ENCODE measurements around the gene PIGS. TPM values are rescaled to one million over a fixed set of nuclear protein-coding genes. Genes with fewer than 3 reads are reported as not detected.

PIGS gene
- total and polyA plus RNA-seq, 2 experiments from 2014 or later: 72.7 to 76.0 TPM

DNA sequence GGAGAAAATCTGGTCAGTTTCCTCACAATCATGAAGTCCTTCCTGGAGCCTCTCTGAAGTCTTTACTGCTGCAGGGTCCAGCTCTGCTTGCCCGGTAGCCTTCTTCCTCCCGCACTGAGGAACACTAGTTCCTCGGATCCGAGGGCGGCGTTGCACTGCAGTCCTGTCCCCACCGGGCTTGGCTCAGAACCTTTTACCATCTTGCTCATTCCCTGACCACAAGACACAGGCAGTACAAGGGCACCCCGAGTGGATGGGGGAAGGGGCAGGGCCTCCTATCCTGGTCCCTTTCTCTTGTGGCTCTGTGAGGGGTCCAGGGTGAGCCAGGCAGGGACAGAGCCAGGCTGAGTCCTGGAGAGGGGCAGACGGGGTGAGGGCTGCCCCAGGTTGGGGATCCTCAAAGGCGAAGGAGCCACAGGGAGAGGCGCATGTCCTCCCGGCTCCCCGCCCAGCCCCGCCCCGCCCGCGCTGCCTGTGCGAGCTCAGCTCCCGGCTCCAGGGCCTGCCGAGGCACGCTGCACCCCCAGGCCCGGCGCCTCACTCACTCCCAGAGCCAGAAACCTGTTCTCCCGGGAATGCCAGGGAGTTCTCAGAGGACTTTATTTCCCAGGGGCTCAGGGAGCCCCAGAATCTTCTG, 63.6 kb downstream of the PIGS start:
- no peaks in the 10 kb centered on the region for H3K79me2 ChIP-seq (ENCODE audit: insufficient read depth)
- no peak for TF ChIP-seq EZH2phosphoT487 (IDR thresholded peaks at IDR 0.05; ENCODE audit: insufficient read depth, low read depth)
- TF ChIP-seq EZH2 (IDR thresholded peaks at IDR 0.05; ENCODE audit: insufficient read depth, poor library complexity, severe bottlenecking): peak; percentile 42
- no peak overlapping the region for H3K27ac ChIP-seq
- no peaks in the 10 kb centered on the region for H3K9me2 ChIP-seq (ENCODE audit: insufficient read depth)
- WGBS, 2 experiments (ENCODE audit: low coverage in 1 of 2, low lambda C conversion rate in 2 of 2, missing lambda C conversion rate in 2 of 2): 15 to 27% methylated on average over 14 to 22 of the region's 24 CpGs
- no peaks in the 10 kb centered on the region for H3K36me3 ChIP-seq (ENCODE audit: low read depth)
- no peak overlapping the region for H3K4me3 ChIP-seq
- H3K4me1 ChIP-seq (ENCODE audit: insufficient read depth): no peaks in the 10 kb centered on the region
- H3K9me3 ChIP-seq (ENCODE audit: low read depth): no peaks in the 10 kb centered on the region
- H3K9ac ChIP-seq: no peak overlapping the region
- peaks cover 49% of the 10 kb centered on the region for H3K27me3 ChIP-seq (replicated peaks; ENCODE audit: insufficient read depth)
- no peak overlapping the region for H2AFZ ChIP-seq
- no peak overlapping the region for H3K4me2 ChIP-seq (ENCODE audit: unreplicated experiment)
- no peaks in the 10 kb centered on the region for H4K20me1 ChIP-seq (ENCODE audit: insufficient read depth)
- DNase-seq: peak; percentile 47
- in situ Hi-C loops (cut with MboI): no loop called here
- H3F3A ChIP-seq (ENCODE audit: insufficient read depth): no peaks in the 10 kb centered on the region

DNA sequence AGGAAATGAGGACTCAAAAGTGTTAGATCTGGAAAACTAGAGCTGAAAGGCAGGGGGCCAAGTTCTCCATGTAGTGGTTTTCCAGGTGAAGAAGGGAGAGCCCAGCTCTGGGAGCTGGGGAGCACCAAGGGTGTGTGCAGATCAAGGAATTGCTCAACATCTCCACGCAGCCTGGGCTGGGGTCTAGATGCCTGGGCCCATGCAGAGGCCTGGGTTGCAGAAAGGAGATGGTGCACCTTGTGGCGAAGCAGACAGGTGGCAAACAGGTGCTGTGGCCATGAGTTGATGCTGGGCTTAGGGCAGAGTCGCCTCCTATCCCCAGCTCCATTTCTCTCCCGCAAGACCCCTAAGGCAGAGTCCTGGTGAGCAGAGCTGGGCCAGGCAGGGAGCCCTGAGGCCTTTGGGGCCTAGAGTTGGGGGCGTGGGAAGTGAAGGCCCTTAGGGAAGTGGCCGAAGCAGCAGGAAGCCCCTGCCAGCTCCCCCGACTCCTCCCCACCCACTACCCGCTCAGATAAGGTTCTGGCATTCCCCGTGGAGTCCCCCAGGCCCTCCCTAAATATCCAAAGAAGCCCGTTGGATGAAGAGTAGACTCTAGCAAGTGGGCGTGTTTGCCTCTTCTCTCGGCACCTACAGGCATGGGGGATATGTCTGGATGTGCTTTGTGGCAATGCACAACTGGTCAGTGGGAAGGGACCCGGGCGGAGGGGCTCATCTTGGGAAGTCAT, 64.4 kb downstream of the PIGS start:
- no peak overlapping the region for H3K4me2 ChIP-seq (ENCODE audit: unreplicated experiment)
- H3K27ac ChIP-seq: no peak overlapping the region
- TF ChIP-seq EZH2phosphoT487 (IDR thresholded peaks at IDR 0.05; ENCODE audit: insufficient read depth, low read depth) (no peak), EZH2 (IDR thresholded peaks at IDR 0.05; ENCODE audit: insufficient read depth, poor library complexity, severe bottlenecking) (no peak)
- no peaks in the 10 kb centered on the region for H3K36me3 ChIP-seq (ENCODE audit: low read depth)
- 69% methylated on average over 12 to 14 of the region's 14 CpGs for WGBS, 2 experiments (ENCODE audit: low coverage in 1 of 2, low lambda C conversion rate in 2 of 2, missing lambda C conversion rate in 2 of 2)
- no peaks in the 10 kb centered on the region for H4K20me1 ChIP-seq (ENCODE audit: insufficient read depth)
- no peak for DNase-seq
- no peak overlapping the region for H3K4me3 ChIP-seq
- in situ Hi-C loops (cut with MboI): no loop called here
- H3K27me3 ChIP-seq (replicated peaks; ENCODE audit: insufficient read depth): peaks cover 47% of the 10 kb centered on the region
- H3K4me1 ChIP-seq (ENCODE audit: insufficient read depth): no peaks in the 10 kb centered on the region
- H3K9me3 ChIP-seq (ENCODE audit: low read depth): no peaks in the 10 kb centered on the region
- H3K9me2 ChIP-seq (ENCODE audit: insufficient read depth): no peaks in the 10 kb centered on the region
- H3K79me2 ChIP-seq (ENCODE audit: insufficient read depth): no peaks in the 10 kb centered on the region
- no peak overlapping the region for H3K9ac ChIP-seq
- no peaks in the 10 kb centered on the region for H3F3A ChIP-seq (ENCODE audit: insufficient read depth)
- no peak overlapping the region for H2AFZ ChIP-seq

DNA sequence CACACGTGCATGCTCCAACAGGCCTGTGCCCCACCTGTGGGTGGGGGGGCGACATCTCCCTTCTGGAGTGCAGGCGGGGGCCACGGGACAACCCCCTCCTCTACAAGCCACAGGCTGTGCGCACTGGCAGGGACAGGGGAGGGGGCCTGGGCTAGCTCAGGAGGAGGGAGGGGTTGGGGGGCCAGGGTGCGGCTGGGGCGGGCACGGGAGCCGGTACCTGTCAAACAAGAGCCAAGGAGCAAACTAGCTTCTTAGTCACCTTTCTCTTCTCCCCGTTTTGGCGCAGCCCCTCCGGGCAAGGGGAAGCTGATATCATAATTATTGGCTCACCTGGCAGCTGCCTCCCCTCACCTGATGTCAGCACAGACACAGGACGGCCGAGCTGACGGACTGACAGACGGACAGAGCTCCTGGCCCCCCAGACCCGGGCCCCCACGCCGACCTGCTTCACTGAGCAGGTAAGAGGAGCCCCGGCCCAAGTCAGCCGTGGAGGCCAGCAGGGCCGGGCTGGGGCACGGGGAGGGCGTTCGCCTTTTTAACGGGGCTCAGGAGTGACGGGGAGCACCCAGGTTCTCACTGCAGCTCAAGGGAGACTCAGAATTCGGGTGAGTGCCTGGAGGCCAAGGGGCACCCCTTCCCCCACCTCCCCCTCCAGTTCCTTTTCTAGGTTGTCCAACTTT, 65.2 kb downstream of the PIGS start, which contains the start of gene FOXN1:
Gene FOXN1, plus strand, starts transcription at position 363 of the 680 bp plus-strand sequence. CDS start 17,622 bp downstream, outside the sequence.
- Histone ChIP-seq H3K27me3 (replicated peaks; ENCODE audit: insufficient read depth) (peaks cover 39% of the 10 kb centered on the region), H4K20me1 (ENCODE audit: insufficient read depth) (no peaks in the 10 kb centered on the region), H3K27ac (no peak within 1 kb of the TSS), H3K4me1 (ENCODE audit: insufficient read depth) (no peaks in the 10 kb centered on the region), H3K9me2 (ENCODE audit: insufficient read depth) (no peaks in the 10 kb centered on the region), H3K9ac (no peak within 1 kb of the TSS), H2AFZ (no peak within 1 kb of the TSS), H3K9me3 (ENCODE audit: low read depth) (no peaks in the 10 kb centered on the region), H3K4me3 (no peak within 1 kb of the TSS), H3K79me2 (ENCODE audit: insufficient read depth) (no peaks in the 10 kb centered on the region), H3K4me2 (ENCODE audit: unreplicated experiment) (no peak within 1 kb of the TSS), H3F3A (ENCODE audit: insufficient read depth) (no peaks in the 10 kb centered on the region), H3K36me3 (ENCODE audit: low read depth) (no peaks in the 10 kb centered on the region)
- TF ChIP-seq EZH2phosphoT487 (IDR thresholded peaks at IDR 0.05; ENCODE audit: insufficient read depth, low read depth) (no peak), EZH2 (IDR thresholded peaks at IDR 0.05; ENCODE audit: insufficient read depth, poor library complexity, severe bottlenecking) (no peak)
- 42 to 43% methylated on average over 25 to 28 of the region's 28 CpGs for WGBS, 2 experiments (ENCODE audit: low coverage in 1 of 2, low lambda C conversion rate in 2 of 2, missing lambda C conversion rate in 2 of 2)
- in situ Hi-C loops (cut with MboI): no loop called here
- DNase-seq: no peak

DNA sequence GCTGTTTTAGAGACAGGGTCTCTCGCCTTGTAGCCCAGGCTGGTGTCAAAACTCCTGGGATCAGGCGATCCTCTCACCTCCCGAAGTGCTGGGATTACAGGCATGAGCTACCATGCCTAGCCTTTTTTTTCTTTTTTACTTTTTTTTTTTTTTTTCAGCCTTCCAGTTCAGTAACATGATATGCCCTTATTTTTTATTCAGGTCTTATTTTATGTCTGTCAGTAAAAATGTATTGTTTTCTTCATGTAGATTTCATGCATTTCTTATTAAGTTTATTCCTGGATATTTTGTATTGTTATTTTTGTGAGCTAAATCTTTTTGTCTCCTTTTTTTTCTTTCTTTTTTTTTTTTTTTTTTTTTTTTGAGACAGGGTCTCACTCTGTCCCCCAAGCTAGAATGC, 67.9 kb downstream of the PIGS start:
- no peaks in the 10 kb centered on the region for H3F3A ChIP-seq (ENCODE audit: insufficient read depth)
- H3K27ac ChIP-seq: no peak overlapping the region
- 44 to 45% methylated on average over 3 of the region's 3 CpGs for WGBS, 2 experiments (ENCODE audit: low coverage in 1 of 2, low lambda C conversion rate in 2 of 2, missing lambda C conversion rate in 2 of 2)
- no peaks in the 10 kb centered on the region for H3K9me2 ChIP-seq (ENCODE audit: insufficient read depth)
- TF ChIP-seq EZH2 (IDR thresholded peaks at IDR 0.05; ENCODE audit: insufficient read depth, poor library complexity, severe bottlenecking): no peak
- no peak for TF ChIP-seq EZH2phosphoT487 (IDR thresholded peaks at IDR 0.05; ENCODE audit: insufficient read depth, low read depth)
- H3K27me3 ChIP-seq (replicated peaks; ENCODE audit: insufficient read depth): peaks cover 31% of the 10 kb centered on the region
- no peaks in the 10 kb centered on the region for H3K36me3 ChIP-seq (ENCODE audit: low read depth)
- no peak overlapping the region for H3K4me2 ChIP-seq (ENCODE audit: unreplicated experiment)
- no peaks in the 10 kb centered on the region for H4K20me1 ChIP-seq (ENCODE audit: insufficient read depth)
- no peaks in the 10 kb centered on the region for H3K79me2 ChIP-seq (ENCODE audit: insufficient read depth)
- no peaks in the 10 kb centered on the region for H3K9me3 ChIP-seq (ENCODE audit: low read depth)
- H2AFZ ChIP-seq: no peak overlapping the region
- in situ Hi-C loops (cut with MboI): no loop called here
- no peaks in the 10 kb centered on the region for H3K4me1 ChIP-seq (ENCODE audit: insufficient read depth)
- H3K4me3 ChIP-seq: no peak overlapping the region
- DNase-seq: no peak
- H3K9ac ChIP-seq: no peak overlapping the region

Other genes starting within 250 kb of the PIGS start
- 79.3 and 80.5 TPM in 2 replicates for gene IFT20, start 236.1 kb downstream of the PIGS start, total RNA-seq (2014; rRNA removed; shearing (Covaris generic))
- 111 and 116 TPM in 2 replicates for gene IFT20, start 236.1 kb downstream of the PIGS start, polyA plus RNA-seq (2016; fragmentation: Nextera tagmentation; extraction: Ambion mirVana)
- gene TNFAIP1, start 235.8 kb downstream of the PIGS start, total RNA-seq (2014; rRNA removed; shearing (Covaris generic)): 47.7 and 50.8 TPM in 2 replicates
- 53.7 and 59.4 TPM in 2 replicates for gene TNFAIP1, start 235.8 kb downstream of the PIGS start, polyA plus RNA-seq (2016; fragmentation: Nextera tagmentation; extraction: Ambion mirVana)
- gene POLDIP2, start 214.0 kb downstream of the PIGS start, total RNA-seq (2014; rRNA removed; shearing (Covaris generic)): 80.1 and 92.7 TPM in 2 replicates
- 105 and 112 TPM in 2 replicates for gene POLDIP2, start 214.0 kb downstream of the PIGS start, polyA plus RNA-seq (2016; fragmentation: Nextera tagmentation; extraction: Ambion mirVana)
- not detected in 2 replicates for gene SEBOX, start 206.3 kb downstream of the PIGS start, total RNA-seq (2014; rRNA removed; shearing (Covaris generic))
- gene SEBOX, start 206.3 kb downstream of the PIGS start, polyA plus RNA-seq (2016; fragmentation: Nextera tagmentation; extraction: Ambion mirVana): not detected in 2 replicates
- gene VTN, start 201.2 kb downstream of the PIGS start, total RNA-seq (2014; rRNA removed; shearing (Covaris generic)): not detected in 2 replicates
- gene VTN, start 201.2 kb downstream of the PIGS start, polyA plus RNA-seq (2016; fragmentation: Nextera tagmentation; extraction: Ambion mirVana): 0.24 and 0.34 TPM in 2 replicates
- 16.9 and 24.2 TPM in 2 replicates for gene SARM1, start 199.8 kb downstream of the PIGS start, total RNA-seq (2014; rRNA removed; shearing (Covaris generic))
- gene SARM1, start 199.8 kb downstream of the PIGS start, polyA plus RNA-seq (2016; fragmentation: Nextera tagmentation; extraction: Ambion mirVana): 4.7 and 5.8 TPM in 2 replicates
- gene SLC46A1, start 165.3 kb downstream of the PIGS start, total RNA-seq (2014; rRNA removed; shearing (Covaris generic)): 5.9 and 11.1 TPM in 2 replicates
- 4.9 and 6.2 TPM in 2 replicates for gene SLC46A1, start 165.3 kb downstream of the PIGS start, polyA plus RNA-seq (2016; fragmentation: Nextera tagmentation; extraction: Ambion mirVana)
- not detected in 2 replicates for gene SLC13A2, start 97.9 kb downstream of the PIGS start, total RNA-seq (2014; rRNA removed; shearing (Covaris generic))
- not detected in 2 replicates for gene SLC13A2, start 97.9 kb downstream of the PIGS start, polyA plus RNA-seq (2016; fragmentation: Nextera tagmentation; extraction: Ambion mirVana)
- not detected in 2 replicates for gene FOXN1, start 65.2 kb downstream of the PIGS start, total RNA-seq (2014; rRNA removed; shearing (Covaris generic))
- not detected in 2 replicates for gene FOXN1, start 65.2 kb downstream of the PIGS start, polyA plus RNA-seq (2016; fragmentation: Nextera tagmentation; extraction: Ambion mirVana)
- 30.9 and 50.9 TPM in 2 replicates for gene UNC119, start 18.9 kb downstream of the PIGS start, total RNA-seq (2014; rRNA removed; shearing (Covaris generic))
- gene UNC119, start 18.9 kb downstream of the PIGS start, polyA plus RNA-seq (2016; fragmentation: Nextera tagmentation; extraction: Ambion mirVana): 28.8 and 29.4 TPM in 2 replicates
- gene ALDOC, start 5.4 kb upstream of the PIGS start, total RNA-seq (2014; rRNA removed; shearing (Covaris generic)): 36.4 and 47.3 TPM in 2 replicates
- gene ALDOC, start 5.4 kb upstream of the PIGS start, polyA plus RNA-seq (2016; fragmentation: Nextera tagmentation; extraction: Ambion mirVana): 18.4 and 18.5 TPM in 2 replicates
- 14.0 and 27.0 TPM in 2 replicates for gene SPAG5, start 27.5 kb upstream of the PIGS start, total RNA-seq (2014; rRNA removed; shearing (Covaris generic))
- gene SPAG5, start 27.5 kb upstream of the PIGS start, polyA plus RNA-seq (2016; fragmentation: Nextera tagmentation; extraction: Ambion mirVana): 20.5 TPM in 2 replicates
- gene RSKR, start 42.7 kb upstream of the PIGS start, total RNA-seq (2014; rRNA removed; shearing (Covaris generic)): 1.2 and 6.8 TPM in 2 replicates
- 0.58 and 0.86 TPM in 2 replicates for gene RSKR, start 42.7 kb upstream of the PIGS start, polyA plus RNA-seq (2016; fragmentation: Nextera tagmentation; extraction: Ambion mirVana)
- 145 and 155 TPM in 2 replicates for gene BLTP2, start 73.6 kb upstream of the PIGS start, total RNA-seq (2014; rRNA removed; shearing (Covaris generic))
- 49.8 and 55.6 TPM in 2 replicates for gene BLTP2, start 73.6 kb upstream of the PIGS start, polyA plus RNA-seq (2016; fragmentation: Nextera tagmentation; extraction: Ambion mirVana)
- 52.3 and 64.4 TPM in 2 replicates for gene SDF2, start 90.4 kb upstream of the PIGS start, total RNA-seq (2014; rRNA removed; shearing (Covaris generic))
- 88.4 and 94.2 TPM in 2 replicates for gene SDF2, start 90.4 kb upstream of the PIGS start, polyA plus RNA-seq (2016; fragmentation: Nextera tagmentation; extraction: Ambion mirVana)
- gene SUPT6H, start 90.7 kb upstream of the PIGS start, total RNA-seq (2014; rRNA removed; shearing (Covaris generic)): 39.7 and 45.0 TPM in 2 replicates
- gene SUPT6H, start 90.7 kb upstream of the PIGS start, polyA plus RNA-seq (2016; fragmentation: Nextera tagmentation; extraction: Ambion mirVana): 26.5 and 27.3 TPM in 2 replicates
- gene PROCA1, start 140.4 kb upstream of the PIGS start, total RNA-seq (2014; rRNA removed; shearing (Covaris generic)): 0.65 TPM in 1 of 2 replicates, not detected in the other
- 0.41 and 0.44 TPM in 2 replicates for gene PROCA1, start 140.4 kb upstream of the PIGS start, polyA plus RNA-seq (2016; fragmentation: Nextera tagmentation; extraction: Ambion mirVana)
- gene RAB34, start 146.3 kb upstream of the PIGS start, total RNA-seq (2014; rRNA removed; shearing (Covaris generic)): 307 and 476 TPM in 2 replicates
- 277 and 293 TPM in 2 replicates for gene RAB34, start 146.3 kb upstream of the PIGS start, polyA plus RNA-seq (2016; fragmentation: Nextera tagmentation; extraction: Ambion mirVana)
- 362 and 383 TPM in 2 replicates for gene RPL23A, start 148.5 kb upstream of the PIGS start, total RNA-seq (2014; rRNA removed; shearing (Covaris generic))
- gene RPL23A, start 148.5 kb upstream of the PIGS start, polyA plus RNA-seq (2016; fragmentation: Nextera tagmentation; extraction: Ambion mirVana): 1,040 and 1,075 TPM in 2 replicates
- 4.8 and 16.3 TPM in 2 replicates for gene TLCD1, start 154.7 kb upstream of the PIGS start, total RNA-seq (2014; rRNA removed; shearing (Covaris generic))
- gene TLCD1, start 154.7 kb upstream of the PIGS start, polyA plus RNA-seq (2016; fragmentation: Nextera tagmentation; extraction: Ambion mirVana): 13.8 and 14.2 TPM in 2 replicates
- gene NEK8, start 157.3 kb upstream of the PIGS start, total RNA-seq (2014; rRNA removed; shearing (Covaris generic)): 2.9 and 13.5 TPM in 2 replicates
- gene NEK8, start 157.3 kb upstream of the PIGS start, polyA plus RNA-seq (2016; fragmentation: Nextera tagmentation; extraction: Ambion mirVana): 2.7 and 2.8 TPM in 2 replicates
- gene TRAF4, start 172.5 kb upstream of the PIGS start, total RNA-seq (2014; rRNA removed; shearing (Covaris generic)): 30.3 and 55.4 TPM in 2 replicates
- gene TRAF4, start 172.5 kb upstream of the PIGS start, polyA plus RNA-seq (2016; fragmentation: Nextera tagmentation; extraction: Ambion mirVana): 23.4 and 23.5 TPM in 2 replicates